Measurements from ENCODE around the gene ANGPTL2.

The ANGPTL2 gene

GRCh38 chr9:127093319-127094020 lies 29.0 kb downstream of the ANGPTL2 start:
- H3K4me3 ChIP-seq (ENCODE audit: low read length) = no peak overlapping the region
- no peak for DNase-seq (ENCODE audit: low read depth)
- TF ChIP-seq CTCF (IDR thresholded peaks at IDR 0.05; ENCODE audit: insufficient read depth, low read depth, low read length, missing control alignments) = no peak

- H3K4me3 ChIP-seq (ENCODE audit: low read length) = no peak overlapping the region
- DNase-seq (ENCODE audit: low read depth) = no peak
- no peak for TF ChIP-seq CTCF (IDR thresholded peaks at IDR 0.05; ENCODE audit: insufficient read depth, low read depth, low read length, missing control alignments)
Observed at GRCh38 chr9:127092041-127092608, 30.3 kb downstream of the ANGPTL2 start.

- no peak for TF ChIP-seq CTCF (IDR thresholded peaks at IDR 0.05; ENCODE audit: insufficient read depth, low read depth, low read length, missing control alignments)
- no peak for DNase-seq (ENCODE audit: low read depth)
- H3K4me3 ChIP-seq (ENCODE audit: low read length) = no peak overlapping the region
Observed at GRCh38 chr9:127091526-127091925, 30.9 kb downstream of the ANGPTL2 start.

- no peak for DNase-seq (ENCODE audit: low read depth)
- no peak for TF ChIP-seq CTCF (IDR thresholded peaks at IDR 0.05; ENCODE audit: insufficient read depth, low read depth, low read length, missing control alignments)
- no peak overlapping the region for H3K4me3 ChIP-seq (ENCODE audit: low read length)
Observed at GRCh38 chr9:127090341-127090985, 32.0 kb downstream of the ANGPTL2 start.

GRCh38 chr9:127089631-127090081 lies 32.8 kb downstream of the ANGPTL2 start:
- TF ChIP-seq CTCF (IDR thresholded peaks at IDR 0.05; ENCODE audit: insufficient read depth, low read depth, low read length, missing control alignments) = no peak

GRCh38 chr9:127088724-127089615 lies 33.5 kb downstream of the ANGPTL2 start:
- no peak for TF ChIP-seq CTCF (IDR thresholded peaks at IDR 0.05; ENCODE audit: insufficient read depth, low read depth, low read length, missing control alignments)
- DNase-seq (ENCODE audit: low read depth) = no peak
- no peak overlapping the region for H3K4me3 ChIP-seq (ENCODE audit: low read length)

More at GRCh38 chr9:127089631-127090081, 32.8 kb downstream of the ANGPTL2 start:
- no peak overlapping the region for H3K4me3 ChIP-seq (ENCODE audit: low read length)
- no peak for DNase-seq (ENCODE audit: low read depth)
